ENCODE data around the gene S100A3.
A peak's percentile ranks its signal among the peaks of the same experiment; 100 is the strongest.
"Not testable (repeated sequence)": the region's sequence is repeated elsewhere in the genome, so short reads cannot be mapped to it uniquely, and the experiment has no call there.

The S100A3 gene

DNA sequence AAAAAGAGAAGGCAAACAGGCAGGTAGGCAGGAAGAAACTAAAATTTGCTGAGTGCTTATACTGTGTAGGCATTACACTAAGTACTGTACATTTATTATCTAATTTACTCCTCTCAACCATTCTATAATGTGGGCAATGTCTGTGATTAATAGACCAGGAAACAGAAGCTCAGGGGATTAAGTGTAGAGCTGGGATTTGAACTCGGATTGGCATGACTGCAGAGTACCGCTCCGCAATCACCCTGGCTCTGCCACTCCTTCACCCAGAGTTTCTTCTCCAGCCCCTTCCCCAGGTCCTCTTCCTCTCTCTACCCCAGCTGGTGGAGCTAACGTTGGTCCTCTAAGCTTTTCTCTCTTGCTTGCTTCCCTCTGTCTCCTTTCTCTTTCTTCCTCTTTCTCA, 28.1 kb upstream of the S100A3 start:
- H3K4me3 Mint-ChIP-seq = no peak overlapping the region
- H3K4me1 Mint-ChIP-seq (ENCODE audit: low read depth) = peaks cover 15% of the 10 kb centered on the region
- no peak overlapping the region for H3K27ac Mint-ChIP-seq
- H3K27me3 Mint-ChIP-seq = peaks cover 30% of the 10 kb centered on the region
- no peaks in the 10 kb centered on the region for H3K36me3 Mint-ChIP-seq (ENCODE audit: low read depth)
- H3K9me3 Mint-ChIP-seq = no peaks in the 10 kb centered on the region

DNA sequence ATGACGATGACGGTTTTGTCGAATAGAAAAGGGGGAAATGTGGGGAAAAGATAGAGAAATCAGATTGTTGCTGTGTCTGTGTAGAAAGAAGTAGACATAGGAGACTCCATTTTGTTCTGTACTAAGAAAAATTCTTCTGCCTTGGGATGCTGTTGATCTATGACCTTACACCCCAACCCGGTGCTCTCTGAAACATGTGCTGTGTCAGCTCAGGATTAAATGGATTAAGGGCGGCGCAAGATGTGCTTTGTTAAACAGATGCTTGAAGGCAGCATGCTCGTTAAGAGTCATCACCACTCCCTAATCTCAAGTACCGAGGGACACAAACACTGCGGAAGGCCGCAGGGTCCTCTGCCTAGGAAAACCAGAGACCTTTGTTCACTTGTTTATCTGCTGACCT, 26.4 kb upstream of the S100A3 start:
- not testable (repeated sequence) for H3K36me3 Mint-ChIP-seq (ENCODE audit: low read depth); H3K4me3 Mint-ChIP-seq; H3K27ac Mint-ChIP-seq; H3K9me3 Mint-ChIP-seq
- peaks cover 28% of the 10 kb centered on the region for H3K4me1 Mint-ChIP-seq (ENCODE audit: low read depth)
- peaks cover 36% of the 10 kb centered on the region for H3K27me3 Mint-ChIP-seq

DNA sequence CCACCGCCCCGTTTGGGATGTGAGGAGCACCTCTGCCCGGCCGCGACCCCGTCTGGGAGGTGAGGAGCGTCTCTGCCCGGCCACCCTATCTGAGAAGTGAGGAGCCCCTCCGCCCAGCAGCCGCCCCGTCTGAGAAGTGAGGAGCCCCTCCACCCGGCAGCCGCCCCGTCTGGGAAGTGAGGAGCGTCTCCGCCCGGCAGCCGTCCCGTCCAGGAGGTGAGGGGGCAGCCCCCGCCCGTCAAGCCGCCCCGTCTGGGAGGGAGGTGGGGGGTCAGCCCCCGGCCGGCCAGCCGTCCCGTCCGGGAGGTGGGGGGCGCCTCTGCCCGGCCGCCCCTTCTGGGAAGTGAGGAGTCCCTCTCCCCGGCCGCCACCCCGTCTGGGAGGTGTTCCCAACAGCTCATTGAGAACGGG, 26.0 kb upstream of the S100A3 start:
- H3K36me3 Mint-ChIP-seq (ENCODE audit: low read depth); H3K4me3 Mint-ChIP-seq; H3K9me3 Mint-ChIP-seq; H3K27ac Mint-ChIP-seq: not testable (repeated sequence)
- peaks cover 29% of the 10 kb centered on the region for H3K4me1 Mint-ChIP-seq (ENCODE audit: low read depth)
- H3K27me3 Mint-ChIP-seq = peaks cover 37% of the 10 kb centered on the region

DNA sequence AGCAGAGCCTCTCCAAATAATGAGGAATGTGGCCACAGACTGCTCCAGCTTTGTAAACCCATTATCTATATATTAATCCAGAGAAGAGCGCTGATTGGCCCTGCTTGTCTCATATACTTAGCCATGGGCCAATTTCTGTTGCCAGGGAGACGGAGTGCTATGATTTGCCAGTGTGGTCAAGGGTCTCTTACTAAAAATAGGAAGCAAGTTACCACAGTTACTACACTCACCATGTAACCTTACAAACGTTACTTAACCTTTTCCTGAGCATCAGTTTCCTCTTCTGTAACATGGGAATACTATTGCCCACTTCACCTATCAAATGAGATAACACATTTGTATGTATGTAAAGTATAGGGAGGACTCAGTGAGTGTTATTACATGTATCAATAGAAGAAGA, 24.3 kb upstream of the S100A3 start:
- no peak overlapping the region for H3K4me3 Mint-ChIP-seq
- H3K4me1 Mint-ChIP-seq (ENCODE audit: low read depth) = peaks cover 43% of the 10 kb centered on the region
- H3K27me3 Mint-ChIP-seq = peaks cover 23% of the 10 kb centered on the region
- H3K27ac Mint-ChIP-seq = peak overlapping the region; percentile 85
- no peaks in the 10 kb centered on the region for H3K9me3 Mint-ChIP-seq
- H3K36me3 Mint-ChIP-seq (ENCODE audit: low read depth) = no peaks in the 10 kb centered on the region

DNA sequence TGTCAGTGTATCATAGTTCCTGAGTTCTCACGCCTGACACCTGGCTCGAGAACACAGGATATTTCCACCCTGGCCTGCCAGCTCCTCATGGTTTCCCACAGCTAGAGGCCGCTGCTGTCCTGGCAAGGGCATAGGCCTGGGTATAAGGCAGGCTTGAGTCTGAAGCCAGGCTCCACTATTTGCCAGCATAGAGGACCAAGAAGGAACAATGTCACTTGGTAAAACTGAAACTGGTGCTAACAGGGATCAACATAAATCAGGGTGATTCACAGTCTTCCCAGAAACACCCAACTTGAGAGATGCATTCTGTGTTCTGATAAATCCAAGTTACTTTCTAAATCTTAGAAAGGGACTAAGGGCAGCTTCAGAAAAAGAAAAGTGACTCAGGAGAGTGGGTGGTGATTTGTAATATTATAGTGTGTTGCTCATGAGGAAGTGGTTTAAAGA, 23.5 kb upstream of the S100A3 start:
- H3K4me3 Mint-ChIP-seq = no peak overlapping the region
- H3K36me3 Mint-ChIP-seq (ENCODE audit: low read depth) = no peaks in the 10 kb centered on the region
- peaks cover 16% of the 10 kb centered on the region for H3K27me3 Mint-ChIP-seq
- peak overlapping the region; percentile 85 for H3K27ac Mint-ChIP-seq
- no peaks in the 10 kb centered on the region for H3K9me3 Mint-ChIP-seq
- H3K4me1 Mint-ChIP-seq (ENCODE audit: low read depth) = peaks cover 50% of the 10 kb centered on the region

DNA sequence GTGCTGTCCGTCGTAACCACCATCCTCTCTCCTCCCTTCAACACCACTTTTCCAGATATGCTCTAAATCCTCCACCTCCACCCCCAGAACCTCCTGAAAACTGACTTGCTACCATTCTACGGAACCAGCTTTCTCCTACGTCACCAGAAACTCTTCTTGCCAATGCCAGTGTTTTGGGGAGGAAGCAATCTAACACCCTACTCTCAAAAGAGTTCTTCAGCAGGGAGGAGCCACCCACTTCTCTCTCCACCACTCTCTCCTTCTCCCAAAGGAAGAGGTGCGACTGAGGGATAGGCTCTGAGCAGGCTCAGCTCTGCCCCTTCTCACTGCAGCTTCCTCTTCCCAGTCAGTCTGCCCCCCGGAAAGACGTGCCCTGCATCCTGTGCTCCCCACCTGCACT, 22.6 kb upstream of the S100A3 start:
- H3K4me3 Mint-ChIP-seq = no peak overlapping the region
- H3K36me3 Mint-ChIP-seq (ENCODE audit: low read depth) = no peaks in the 10 kb centered on the region
- H3K27me3 Mint-ChIP-seq = peaks cover 13% of the 10 kb centered on the region
- H3K4me1 Mint-ChIP-seq (ENCODE audit: low read depth) = peaks cover 58% of the 10 kb centered on the region
- H3K27ac Mint-ChIP-seq = no peak overlapping the region
- H3K9me3 Mint-ChIP-seq = no peaks in the 10 kb centered on the region

DNA sequence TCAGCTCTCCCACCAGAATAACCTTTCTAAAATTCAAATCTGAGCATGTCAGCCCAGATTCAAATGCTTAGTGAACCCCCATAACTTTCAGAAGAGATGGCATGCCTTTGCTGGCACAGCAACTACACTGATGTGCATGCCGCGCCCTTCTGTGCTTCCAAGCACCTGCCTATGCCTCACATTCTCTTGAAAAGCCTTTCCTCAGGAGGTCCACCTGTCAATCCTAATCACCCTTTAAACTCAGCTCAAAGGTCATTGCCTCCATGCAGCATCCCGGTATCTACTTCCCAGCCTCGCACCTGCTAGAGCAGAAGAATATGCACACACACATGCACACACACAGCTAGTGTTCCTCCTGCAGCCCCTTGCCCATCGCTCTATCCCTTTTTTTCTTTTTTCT, 21.8 kb upstream of the S100A3 start:
- Mint-ChIP-seq H3K36me3 (ENCODE audit: low read depth) (no peaks in the 10 kb centered on the region), H3K27ac (no peak overlapping the region), H3K4me3 (no peak overlapping the region), H3K4me1 (ENCODE audit: low read depth) (peaks cover 66% of the 10 kb centered on the region), H3K27me3 (peaks cover 7% of the 10 kb centered on the region), H3K9me3 (no peaks in the 10 kb centered on the region)

DNA sequence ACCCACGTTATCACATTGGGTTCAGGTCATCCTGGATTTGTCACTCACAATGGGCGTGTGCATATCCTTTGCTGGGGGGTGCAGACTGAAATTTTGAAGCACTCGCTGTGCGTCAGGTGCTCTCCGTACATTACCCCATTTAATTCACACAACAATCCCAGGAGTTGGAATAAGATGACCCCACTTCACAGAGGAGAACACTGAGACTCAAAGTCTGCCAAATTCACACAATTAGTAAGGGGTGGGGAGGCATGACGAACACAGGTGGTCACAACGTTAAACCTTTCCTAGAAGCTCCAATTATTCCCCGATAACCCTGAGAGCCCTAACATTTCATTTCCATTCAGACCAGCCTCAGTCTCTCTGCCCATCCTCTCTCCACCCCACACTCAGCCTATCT, 20.4 kb upstream of the S100A3 start:
- no peak overlapping the region for H3K4me3 Mint-ChIP-seq
- no peak overlapping the region for H3K27ac Mint-ChIP-seq
- no peaks in the 10 kb centered on the region for H3K36me3 Mint-ChIP-seq (ENCODE audit: low read depth)
- peaks cover 7% of the 10 kb centered on the region for H3K27me3 Mint-ChIP-seq
- H3K9me3 Mint-ChIP-seq = no peaks in the 10 kb centered on the region
- H3K4me1 Mint-ChIP-seq (ENCODE audit: low read depth) = peaks cover 78% of the 10 kb centered on the region

DNA sequence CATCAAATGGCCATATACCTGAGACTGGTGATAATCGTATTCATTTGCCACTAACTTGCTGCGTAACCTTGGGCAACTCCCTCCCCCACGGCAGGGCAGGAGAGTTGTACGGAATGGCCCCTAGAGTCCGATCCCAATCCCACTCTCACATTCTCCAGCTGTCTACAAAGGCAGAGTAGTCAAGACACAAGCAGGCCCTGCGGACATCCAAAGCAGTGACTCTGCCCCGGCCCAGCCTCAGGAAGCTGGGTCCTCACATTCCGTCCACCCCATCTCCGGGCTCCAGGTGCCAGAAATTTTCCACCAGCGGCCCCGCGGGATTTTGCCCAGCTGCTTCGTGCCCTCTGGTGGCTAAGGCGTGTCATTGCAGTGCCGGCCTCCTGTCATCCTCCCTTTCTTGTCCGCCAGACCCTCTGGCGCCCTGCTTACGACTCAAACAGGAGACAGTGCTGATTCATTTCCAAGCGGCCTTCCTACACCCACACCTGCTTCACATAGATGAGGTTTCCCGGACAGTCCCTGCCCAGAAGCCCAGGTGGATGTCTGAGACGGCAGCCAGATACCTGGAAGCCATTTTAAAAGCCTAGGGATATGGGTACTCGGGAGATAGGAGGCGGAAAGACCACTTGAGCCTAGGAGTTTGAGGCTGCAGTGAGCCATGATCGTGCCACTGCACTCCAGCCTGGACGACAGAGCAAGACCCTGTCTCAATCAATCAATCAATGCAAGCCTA, 19.5 kb upstream of the S100A3 start:
- peaks cover 76% of the 10 kb centered on the region for H3K4me1 Mint-ChIP-seq (ENCODE audit: low read depth)
- H3K4me3 Mint-ChIP-seq = peak overlapping the region; percentile 45
- H3K27me3 Mint-ChIP-seq = peaks cover 7% of the 10 kb centered on the region
- peak overlapping the region; percentile 81 for H3K27ac Mint-ChIP-seq
- no peaks in the 10 kb centered on the region for H3K36me3 Mint-ChIP-seq (ENCODE audit: low read depth)
- H3K9me3 Mint-ChIP-seq = no peaks in the 10 kb centered on the region

DNA sequence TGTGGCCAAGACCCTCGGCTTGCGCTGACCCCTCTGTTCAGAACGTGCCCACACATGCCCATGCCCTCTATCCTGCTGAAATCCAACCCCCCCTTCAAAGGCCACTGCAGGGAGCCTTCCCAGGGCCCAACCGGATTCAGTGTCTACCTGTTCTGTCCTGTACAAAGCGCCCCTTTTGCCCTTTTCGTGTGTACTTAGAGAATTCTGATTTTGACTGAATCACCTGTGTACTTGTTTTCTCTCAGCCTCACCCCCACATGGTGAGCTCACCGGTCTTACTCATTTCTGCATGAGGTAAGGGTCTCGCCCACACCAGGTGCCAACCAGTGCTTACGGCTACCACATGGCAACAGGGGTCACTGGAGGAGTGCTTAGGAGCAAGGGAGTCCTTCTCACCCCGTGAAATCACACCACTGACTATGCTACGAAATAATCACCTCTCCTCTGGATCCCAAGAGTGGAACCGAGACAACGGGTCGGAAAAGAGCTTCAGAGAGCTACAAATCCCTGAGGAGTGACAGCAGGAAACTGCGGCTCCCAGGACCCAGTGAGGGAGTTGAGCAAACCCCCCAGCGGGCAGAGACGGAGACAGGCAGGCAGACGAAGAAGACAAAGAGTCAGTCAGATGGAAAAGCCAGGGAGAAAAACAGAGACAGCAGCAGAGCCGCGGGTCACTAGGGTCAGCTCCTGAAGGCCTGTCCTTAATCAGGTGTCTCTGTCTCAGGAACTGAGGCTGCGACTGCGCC, 18.7 kb upstream of the S100A3 start:
- Mint-ChIP-seq H3K27me3 (peaks cover 7% of the 10 kb centered on the region), H3K4me1 (ENCODE audit: low read depth) (peaks cover 69% of the 10 kb centered on the region)

DNA sequence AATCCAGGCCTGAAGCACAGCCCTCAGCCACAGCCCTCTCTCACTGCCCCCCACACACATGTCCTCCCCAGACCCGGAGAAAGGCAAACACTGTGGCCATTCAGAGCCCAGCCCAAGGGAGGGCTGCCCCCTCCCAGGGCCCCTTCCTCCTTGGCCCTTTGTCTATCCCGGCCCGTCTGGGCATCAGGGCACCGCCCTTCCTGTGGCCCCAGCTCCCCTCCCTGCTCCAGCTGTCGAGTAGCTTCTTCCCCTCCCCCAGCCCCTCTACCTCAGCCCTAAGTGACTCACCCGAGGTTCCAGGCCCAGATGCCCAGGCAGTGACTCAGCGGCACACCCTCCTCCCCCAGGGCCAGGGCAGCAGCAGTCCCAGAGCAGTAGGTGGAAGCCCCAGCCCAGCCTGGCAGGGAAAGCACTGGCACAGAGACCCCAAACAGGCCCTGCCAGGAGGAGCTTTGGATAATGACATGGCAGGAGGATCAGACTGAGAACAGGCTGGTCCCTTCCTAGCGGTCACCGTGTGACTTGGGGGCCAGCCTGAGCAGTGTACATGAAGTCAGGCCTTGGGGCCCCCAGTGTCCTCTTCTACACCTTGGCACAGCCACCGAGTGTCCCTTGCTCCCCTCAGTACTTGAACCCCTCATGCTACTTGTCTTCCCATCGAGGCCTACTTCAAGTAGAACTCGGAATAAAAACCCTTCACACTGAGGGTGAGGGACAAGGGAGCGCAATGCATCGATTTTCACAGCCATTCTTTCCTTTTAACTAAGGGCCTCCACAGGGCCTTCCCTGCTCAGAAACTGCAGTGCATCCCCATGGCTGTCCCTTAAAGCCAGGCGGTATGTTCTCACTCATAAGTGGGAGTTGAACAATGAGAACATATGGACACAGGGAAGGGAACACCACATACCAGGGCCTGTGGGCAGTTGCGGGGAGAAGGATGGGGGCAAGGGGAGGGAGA, 17.6 kb upstream of the S100A3 start:
- H3K36me3 Mint-ChIP-seq (ENCODE audit: low read depth) = no peaks in the 10 kb centered on the region
- peak overlapping the region; percentile 98 for H3K27ac Mint-ChIP-seq
- no peaks in the 10 kb centered on the region for H3K9me3 Mint-ChIP-seq
- H3K4me1 Mint-ChIP-seq (ENCODE audit: low read depth) = peaks cover 58% of the 10 kb centered on the region
- peak overlapping the region; percentile 58 for H3K4me3 Mint-ChIP-seq
- peaks cover 7% of the 10 kb centered on the region for H3K27me3 Mint-ChIP-seq

More for the DNA sequence above, 18.7 kb upstream of the S100A3 start:
- H3K9me3 Mint-ChIP-seq = no peaks in the 10 kb centered on the region
- peak overlapping the region; percentile 42 for H3K4me3 Mint-ChIP-seq
- no peaks in the 10 kb centered on the region for H3K36me3 Mint-ChIP-seq (ENCODE audit: low read depth)
- H3K27ac Mint-ChIP-seq = peak overlapping the region; percentile 81

DNA sequence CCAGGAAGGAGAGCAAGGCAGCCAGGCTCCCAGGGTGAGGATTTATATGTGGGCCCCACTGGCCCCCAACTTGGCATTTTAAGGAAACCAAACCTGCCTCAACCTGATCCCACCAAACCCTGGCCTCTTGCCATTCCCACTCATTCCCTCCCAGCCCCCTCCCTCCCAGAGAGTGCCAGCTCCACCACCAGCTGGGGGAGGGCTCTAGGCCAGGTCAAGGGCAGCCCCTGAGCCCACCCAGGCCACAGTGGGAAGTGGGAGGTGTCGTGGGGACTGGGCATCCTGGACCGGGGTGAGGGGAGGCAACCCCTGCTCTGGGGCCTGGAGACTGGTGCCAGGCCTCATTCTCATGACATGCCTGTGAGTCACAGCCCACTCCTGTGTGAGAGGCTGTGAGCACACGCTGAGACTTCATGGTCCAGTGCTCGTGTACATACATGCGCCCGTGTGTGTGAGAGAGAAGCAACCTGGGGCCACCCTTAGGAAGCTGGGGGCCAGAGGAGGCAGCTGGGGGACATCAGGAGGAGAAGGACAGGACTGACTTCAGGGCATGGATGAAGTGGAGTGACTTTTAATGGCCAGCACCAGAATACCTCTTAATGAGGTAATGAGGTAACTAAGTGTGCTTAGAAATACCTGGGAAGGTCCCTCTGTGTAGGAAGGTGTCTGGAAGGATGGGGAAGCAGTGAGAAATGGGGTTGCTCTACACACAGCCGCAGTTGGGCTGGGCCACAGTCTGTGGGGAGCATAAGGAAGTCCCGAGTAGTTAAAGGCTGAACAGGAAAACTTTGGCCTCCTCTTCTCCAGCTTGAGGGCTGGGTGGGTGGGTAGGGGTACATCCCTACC, 16.7 kb upstream of the S100A3 start, which contains the start of gene S100A2:
Gene S100A2 (minus strand): TSS at position 316 of the 846 bp plus-strand sequence. CDS start 1,967 bp downstream, outside the sequence.
- Mint-ChIP-seq H3K4me3 (peak within 1 kb of the TSS; percentile 76), H3K27me3 (peaks cover 4% of the 10 kb centered on the region), H3K4me1 (ENCODE audit: low read depth) (peaks cover 52% of the 10 kb centered on the region), H3K27ac (peak within 1 kb of the TSS; percentile 98), H3K36me3 (ENCODE audit: low read depth) (no peaks in the 10 kb centered on the region), H3K9me3 (no peaks in the 10 kb centered on the region)

DNA sequence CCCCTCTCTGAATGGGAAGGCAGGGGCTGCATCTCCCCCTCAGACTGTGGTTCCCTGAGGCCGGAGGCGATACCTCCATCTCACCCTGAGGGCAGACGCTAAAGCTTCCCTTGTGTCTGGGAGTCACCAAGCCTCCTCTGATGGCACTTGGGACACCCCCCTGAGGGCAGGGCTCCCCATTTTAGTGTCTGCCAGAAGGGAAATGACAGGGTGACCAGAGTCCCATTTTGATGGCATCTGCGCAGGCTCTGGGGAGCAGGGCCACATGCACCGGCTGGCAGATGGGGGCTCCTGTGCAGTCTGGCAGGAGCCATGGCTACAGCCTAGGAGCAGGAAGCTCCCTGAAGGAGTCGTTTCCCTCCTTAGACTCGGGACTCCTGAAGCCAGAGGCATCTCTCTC, 14.9 kb upstream of the S100A3 start:
- Mint-ChIP-seq H3K36me3 (ENCODE audit: low read depth) (no peaks in the 10 kb centered on the region), H3K27ac (no peak overlapping the region), H3K4me3 (no peak overlapping the region), H3K4me1 (ENCODE audit: low read depth) (peaks cover 41% of the 10 kb centered on the region), H3K9me3 (no peaks in the 10 kb centered on the region), H3K27me3 (no peaks in the 10 kb centered on the region)

DNA sequence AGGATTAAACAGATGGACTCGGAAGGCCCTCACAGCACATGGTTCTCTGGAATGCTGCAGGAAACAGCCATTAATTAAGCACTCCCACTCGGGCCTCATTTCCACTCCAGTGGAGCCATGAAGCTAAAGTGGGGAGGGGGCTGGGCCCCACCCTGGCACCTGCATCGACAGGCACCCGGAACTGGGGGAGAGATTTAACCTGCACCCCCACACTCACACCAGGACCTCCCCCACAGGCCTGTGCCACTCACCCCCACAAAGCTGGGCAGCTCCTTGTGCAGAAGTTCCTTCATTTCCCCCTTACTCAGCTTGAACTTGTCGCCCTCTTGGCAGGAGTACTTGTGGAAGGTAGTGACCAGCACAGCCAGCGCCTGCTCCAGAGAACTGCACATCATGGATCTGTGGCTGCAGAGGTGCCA, 14.4 kb upstream of the S100A3 start:
- Mint-ChIP-seq H3K27ac (no peak overlapping the region), H3K4me3 (no peak overlapping the region), H3K36me3 (ENCODE audit: low read depth) (no peaks in the 10 kb centered on the region), H3K27me3 (no peaks in the 10 kb centered on the region), H3K9me3 (no peaks in the 10 kb centered on the region), H3K4me1 (ENCODE audit: low read depth) (peaks cover 36% of the 10 kb centered on the region)

Data from stimulated activated naive CD8-positive, alpha-beta T cell treated with anti-CD3 and anti-CD28 coated beads, Interleukin-15, Interleukin-2, amounts not matched to agents 100 ng/mL and 50 ng/mL, for 24 hours (primary cell).